Parathyroid adenoma (tissue), 2 donors: Measurements from ENCODE around the gene A2M.

Experiments used
- H2AFZ ChIP-seq: fragments of 300-600 bp; sonication (generic); one replicate; pipeline ENCODE4 v1.7.0; 2017; ENCODE audit warnings: antibody characterized with exemption, mild to moderate bottlenecking
- H3K27ac ChIP-seq: fragments of 300-600 bp; sonication (generic); one replicate; pipeline ENCODE4 v1.7.0; 2017
- H3K27me3 ChIP-seq: fragments of 300-600 bp; sonication (generic); one replicate; pipeline ENCODE4 v1.7.0; 2017; ENCODE audit warnings: low read length; ENCODE audit not compliant: control insufficient read depth, insufficient read depth
- H3K36me3 ChIP-seq: fragments of 300-600 bp; sonication (generic); one replicate; pipeline ENCODE4 v1.7.0; 2017; ENCODE audit warnings: low read length; ENCODE audit not compliant: control insufficient read depth, insufficient read depth
- H3K4me1 ChIP-seq: fragments of 300-600 bp; sonication (generic); one replicate; pipeline ENCODE4 v1.7.0; 2017; ENCODE audit warnings: control low read depth
- H3K4me2 ChIP-seq: fragments of 300-600 bp; sonication (generic); one replicate; pipeline ENCODE4 v1.7.0; 2017; ENCODE audit warnings: low read length
- H3K4me3 ChIP-seq: fragments of 300-600 bp; sonication (generic); one replicate; pipeline ENCODE4 v1.7.0; 2017; ENCODE audit warnings: low read depth, low read length
- H3K79me2 ChIP-seq: fragments of 300-600 bp; sonication (generic); one replicate; pipeline ENCODE4 v1.7.0; 2017; ENCODE audit warnings: control low read depth
- H3K9ac ChIP-seq: fragments of 300-600 bp; sonication (generic); one replicate; pipeline ENCODE4 v1.7.0; 2017; ENCODE audit warnings: mild to moderate bottlenecking
- H3K9me3 ChIP-seq: fragments of 300-600 bp; sonication (generic); one replicate; pipeline ENCODE4 v1.7.0; 2017; ENCODE audit warnings: low read length; ENCODE audit not compliant: control insufficient read depth
- TF ChIP-seq, protein P1 (sequence below): fragments of 300-600 bp; sonication (generic); IDR thresholded peaks from one replicate; pipeline ENCODE4 v1.7.0; 2017; ENCODE audit warnings: antibody characterized with exemption, mild to moderate bottlenecking
- donor health status: primary hyperparathyroidism.

The A2M gene

GRCh38 chr12:9079082-9079481, 36.6 kb downstream of the A2M start:
- TF ChIP-seq, protein P1, sequence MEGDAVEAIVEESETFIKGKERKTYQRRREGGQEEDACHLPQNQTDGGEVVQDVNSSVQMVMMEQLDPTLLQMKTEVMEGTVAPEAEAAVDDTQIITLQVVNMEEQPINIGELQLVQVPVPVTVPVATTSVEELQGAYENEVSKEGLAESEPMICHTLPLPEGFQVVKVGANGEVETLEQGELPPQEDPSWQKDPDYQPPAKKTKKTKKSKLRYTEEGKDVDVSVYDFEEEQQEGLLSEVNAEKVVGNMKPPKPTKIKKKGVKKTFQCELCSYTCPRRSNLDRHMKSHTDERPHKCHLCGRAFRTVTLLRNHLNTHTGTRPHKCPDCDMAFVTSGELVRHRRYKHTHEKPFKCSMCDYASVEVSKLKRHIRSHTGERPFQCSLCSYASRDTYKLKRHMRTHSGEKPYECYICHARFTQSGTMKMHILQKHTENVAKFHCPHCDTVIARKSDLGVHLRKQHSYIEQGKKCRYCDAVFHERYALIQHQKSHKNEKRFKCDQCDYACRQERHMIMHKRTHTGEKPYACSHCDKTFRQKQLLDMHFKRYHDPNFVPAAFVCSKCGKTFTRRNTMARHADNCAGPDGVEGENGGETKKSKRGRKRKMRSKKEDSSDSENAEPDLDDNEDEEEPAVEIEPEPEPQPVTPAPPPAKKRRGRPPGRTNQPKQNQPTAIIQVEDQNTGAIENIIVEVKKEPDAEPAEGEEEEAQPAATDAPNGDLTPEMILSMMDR, result no peak
- no peaks in the 10 kb centered on the region for H3K36me3 ChIP-seq

DNA sequence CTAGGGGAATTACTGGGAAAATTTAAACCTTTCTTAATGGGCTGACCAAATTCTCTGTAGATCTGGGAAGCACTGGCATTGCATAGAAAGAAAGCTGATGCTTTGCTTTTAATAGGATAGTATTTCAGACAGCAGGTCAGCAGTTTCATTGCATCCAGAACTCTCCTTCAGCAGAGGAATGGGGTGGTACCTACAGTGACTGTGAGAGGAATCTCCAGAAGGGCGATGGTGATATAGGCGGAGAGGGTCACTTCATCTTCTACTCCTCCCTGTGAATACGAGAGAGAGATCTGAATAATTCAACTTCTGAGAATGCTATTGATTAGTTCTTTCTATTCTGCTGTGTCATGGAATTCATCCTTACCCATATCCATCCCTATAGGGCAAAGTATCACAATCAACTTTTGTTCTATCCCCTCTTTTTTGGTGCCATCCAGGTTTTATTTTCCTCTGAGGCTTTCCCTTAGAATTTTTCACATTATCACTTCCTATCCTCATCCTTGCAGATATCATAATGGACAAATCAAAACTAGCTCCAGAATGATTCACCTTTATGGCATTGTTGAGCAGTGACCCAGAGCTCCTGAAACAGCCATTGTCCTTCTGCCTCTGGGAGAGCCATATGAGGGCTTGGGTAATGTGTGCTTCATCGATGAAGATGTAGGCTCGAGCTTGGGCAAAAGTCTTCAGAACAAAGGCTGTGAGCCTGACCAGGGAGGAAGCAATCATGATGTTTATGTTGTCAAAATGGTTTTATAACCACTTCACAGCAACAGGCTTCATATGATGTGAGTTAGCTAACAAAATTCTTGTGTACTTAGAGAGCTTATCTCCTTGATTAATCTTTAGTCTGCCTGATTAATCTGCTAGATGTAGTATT, 38.3 kb downstream of the A2M start:
- no peaks in the 10 kb centered on the region for H3K27me3 ChIP-seq
- H3K79me2 ChIP-seq, result no peaks in the 10 kb centered on the region
- H3K36me3 ChIP-seq, result no peaks in the 10 kb centered on the region
- H3K4me3 ChIP-seq, result no peak overlapping the region
- H3K4me1 ChIP-seq, result no peaks in the 10 kb centered on the region
- no peak overlapping the region for H3K9ac ChIP-seq
- H3K9me3 ChIP-seq, result no peaks in the 10 kb centered on the region
- no peak overlapping the region for H3K4me2 ChIP-seq
- TF ChIP-seq, protein P1, result no peak
- no peak overlapping the region for H2AFZ ChIP-seq
- H3K27ac ChIP-seq, result no peak overlapping the region

More at GRCh38 chr12:9079082-9079481, 36.6 kb downstream of the A2M start:
- Histone ChIP-seq H3K4me2 (no peak overlapping the region), H3K9me3 (no peaks in the 10 kb centered on the region), H3K27me3 (no peaks in the 10 kb centered on the region), H3K27ac (no peak overlapping the region), H3K79me2 (no peaks in the 10 kb centered on the region), H3K9ac (no peak overlapping the region), H2AFZ (no peak overlapping the region), H3K4me1 (no peaks in the 10 kb centered on the region), H3K4me3 (no peak overlapping the region)

- H3K4me3 ChIP-seq, result no peak overlapping the region
- no peaks in the 10 kb centered on the region for H3K79me2 ChIP-seq
- TF ChIP-seq, protein P1, result no peak
- H3K4me1 ChIP-seq, result no peaks in the 10 kb centered on the region
- no peaks in the 10 kb centered on the region for H3K36me3 ChIP-seq
- H3K27me3 ChIP-seq, result no peaks in the 10 kb centered on the region
- H3K9me3 ChIP-seq, result no peaks in the 10 kb centered on the region
- no peak overlapping the region for H3K4me2 ChIP-seq
- H3K9ac ChIP-seq, result no peak overlapping the region
- no peak overlapping the region for H3K27ac ChIP-seq
- H2AFZ ChIP-seq, result no peak overlapping the region
Measured at GRCh38 chr12:9076733-9077132, 39.0 kb downstream of the A2M start.

DNA sequence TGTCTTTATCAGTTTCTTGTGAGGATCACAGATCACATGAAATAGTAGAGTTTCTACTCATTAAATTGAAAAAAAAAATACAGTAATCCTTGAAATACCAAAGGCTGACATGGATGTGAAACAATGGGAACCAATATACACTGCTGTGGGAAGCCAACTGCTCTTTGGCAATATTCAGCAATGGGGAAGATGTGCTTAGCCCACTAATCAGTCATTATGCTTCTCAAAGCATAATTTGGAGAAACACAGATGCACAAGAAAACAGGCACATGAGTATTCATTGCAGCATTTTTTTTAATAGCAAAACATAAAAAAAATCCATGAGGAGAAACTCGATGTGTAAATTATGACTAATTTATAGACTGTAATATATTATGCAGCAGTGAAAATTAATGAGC, 40.6 kb downstream of the A2M start:
- Histone ChIP-seq H3K9ac (no peak overlapping the region), H3K79me2 (no peaks in the 10 kb centered on the region), H3K27ac (no peak overlapping the region), H3K9me3 (no peaks in the 10 kb centered on the region), H2AFZ (no peak overlapping the region), H3K36me3 (no peaks in the 10 kb centered on the region), H3K4me2 (no peak overlapping the region), H3K27me3 (no peaks in the 10 kb centered on the region), H3K4me1 (no peaks in the 10 kb centered on the region), H3K4me3 (no peak overlapping the region)
- TF ChIP-seq, protein P1, result no peak
